Breast epithelium (tissue), 4 donors: ENCODE measurements around the gene OR52E1. TPM values are rescaled to one million over a fixed set of nuclear protein-coding genes. Genes with fewer than 3 reads are reported as not detected.

Experiments used
- DNase-seq, 2 donors: peaks; one replicate each; pipeline ENCODE4 v3.0.0-alpha.2; 2019; ENCODE audit warnings: low spot score in 2 of 2
- H3K27ac ChIP-seq, 2 donors: fragments of 200-600 bp; sonication (generic) in 1 of 2; one replicate each; pipeline ENCODE4 v1.5.1; 2016 to 2019; ENCODE audit warnings: mild to moderate bottlenecking in 1 of 2
- H3K27me3 ChIP-seq, 2 donors: fragments of 200-600 bp; sonication (generic) in 1 of 2; one replicate each; pipeline versions ENCODE4 v1.5.1 to v1.6.0; 2017 to 2019; ENCODE audit warnings: control low read depth in 1 of 2, mild to moderate bottlenecking in 1 of 2
- H3K36me3 ChIP-seq: fragments of 200-600 bp; one replicate; pipeline ENCODE4 v1.5.1; 2019
- H3K4me1 ChIP-seq, 2 donors: fragments of 200-600 bp; sonication (generic); one replicate each; pipeline ENCODE4 v1.5.1; 2016 to 2019; ENCODE audit warnings: control low read depth in 1 of 2
- H3K4me3 ChIP-seq, 3 donors: fragments of 200-600 bp; sonication (generic); 1 replicate in 2 of 3; 2 replicates in 1 of 3; pipeline ENCODE4 v1.5.1; 2016 to 2019; ENCODE audit warnings: mild to moderate bottlenecking in 3 of 3, moderate library complexity in 2 of 3
- H3K9me3 ChIP-seq, 2 donors: fragments of 200-600 bp; sonication (generic) in 1 of 2; one replicate each; pipeline ENCODE4 v1.5.1; 2016 to 2019; ENCODE audit warnings: control low read depth in 1 of 2
- POLR2A ChIP-seq: fragments of 450-650 bp; IDR thresholded peaks from one replicate; pipeline ENCODE4 v1.6.1; 2016; ENCODE audit warnings: antibody characterized with exemption, mild to moderate bottlenecking, moderate library complexity
- POLR2AphosphoS5 ChIP-seq, 3 donors: sonication (generic); formaldehyde crosslinking; IDR thresholded peaks; one replicate each; pipeline ENCODE4 v1.6.1; 2017; ENCODE audit warnings: antibody characterized with exemption in 3 of 3
- intact Hi-C: fragments of 100-400 bp; cut with DNase I; formaldehyde crosslinking; loops from one replicate; pipeline ENCODE4 v1.15.1; 2023; ENCODE audit warnings: low total_unique reads
- total RNA-seq, 3 donors: library from RNA; depleted of rRNA; stranded (reverse); fragments of >200 nt; gene quantifications; one replicate each; pipeline ENCODE4 v1.1.0, GENCODE V29; 2016
- TF ChIP-seq, protein P1 (sequence below), 3 donors: fragments of 450-650 bp; IDR thresholded peaks; one replicate each; pipeline ENCODE4 v1.5.1; 2016 to 2017; ENCODE audit warnings: antibody characterized with exemption in 3 of 3, mild to moderate bottlenecking in 3 of 3, moderate library complexity in 3 of 3

OR52E1 gene
- total RNA-seq, result not detected

DNA sequence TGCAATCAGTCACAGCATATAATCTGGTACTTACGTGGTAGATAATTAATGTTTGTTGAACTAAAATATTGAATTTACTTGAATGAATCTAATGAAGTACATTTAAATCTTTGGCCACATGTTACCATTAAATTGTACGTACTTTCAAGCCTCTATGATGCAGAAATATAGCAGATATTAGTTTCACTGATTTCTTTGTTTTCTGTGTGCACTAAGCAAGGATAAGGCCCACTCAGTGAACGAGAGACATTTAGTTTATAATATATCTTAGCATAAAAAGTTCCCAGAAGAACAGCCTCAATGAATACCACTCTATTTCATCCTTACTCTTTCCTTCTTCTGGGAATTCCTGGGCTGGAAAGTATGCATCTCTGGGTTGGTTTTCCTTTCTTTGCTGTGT is at the start of gene OR52E1:
TSS of gene OR52E1 (plus strand) at position 301 of the 400 bp plus-strand sequence.
- Histone ChIP-seq H3K36me3 (no peaks in the 10 kb centered on the region), H3K9me3 (no peaks in the 10 kb centered on the region), H3K4me1 (no peaks in the 10 kb centered on the region), H3K27me3 (no peaks in the 10 kb centered on the region), H3K4me3 (no peak within 1 kb of the TSS), H3K27ac (no peak within 1 kb of the TSS)
- intact Hi-C loops, result no loop called here
- TF ChIP-seq POLR2A, result no peak
- TF ChIP-seq, protein P1, sequence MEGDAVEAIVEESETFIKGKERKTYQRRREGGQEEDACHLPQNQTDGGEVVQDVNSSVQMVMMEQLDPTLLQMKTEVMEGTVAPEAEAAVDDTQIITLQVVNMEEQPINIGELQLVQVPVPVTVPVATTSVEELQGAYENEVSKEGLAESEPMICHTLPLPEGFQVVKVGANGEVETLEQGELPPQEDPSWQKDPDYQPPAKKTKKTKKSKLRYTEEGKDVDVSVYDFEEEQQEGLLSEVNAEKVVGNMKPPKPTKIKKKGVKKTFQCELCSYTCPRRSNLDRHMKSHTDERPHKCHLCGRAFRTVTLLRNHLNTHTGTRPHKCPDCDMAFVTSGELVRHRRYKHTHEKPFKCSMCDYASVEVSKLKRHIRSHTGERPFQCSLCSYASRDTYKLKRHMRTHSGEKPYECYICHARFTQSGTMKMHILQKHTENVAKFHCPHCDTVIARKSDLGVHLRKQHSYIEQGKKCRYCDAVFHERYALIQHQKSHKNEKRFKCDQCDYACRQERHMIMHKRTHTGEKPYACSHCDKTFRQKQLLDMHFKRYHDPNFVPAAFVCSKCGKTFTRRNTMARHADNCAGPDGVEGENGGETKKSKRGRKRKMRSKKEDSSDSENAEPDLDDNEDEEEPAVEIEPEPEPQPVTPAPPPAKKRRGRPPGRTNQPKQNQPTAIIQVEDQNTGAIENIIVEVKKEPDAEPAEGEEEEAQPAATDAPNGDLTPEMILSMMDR (IDR thresholded peaks at IDR 0.05), result no peak
- no peak for TF ChIP-seq POLR2AphosphoS5 (IDR thresholded peaks at IDR 0.05)
- no peak for DNase-seq

DNA sequence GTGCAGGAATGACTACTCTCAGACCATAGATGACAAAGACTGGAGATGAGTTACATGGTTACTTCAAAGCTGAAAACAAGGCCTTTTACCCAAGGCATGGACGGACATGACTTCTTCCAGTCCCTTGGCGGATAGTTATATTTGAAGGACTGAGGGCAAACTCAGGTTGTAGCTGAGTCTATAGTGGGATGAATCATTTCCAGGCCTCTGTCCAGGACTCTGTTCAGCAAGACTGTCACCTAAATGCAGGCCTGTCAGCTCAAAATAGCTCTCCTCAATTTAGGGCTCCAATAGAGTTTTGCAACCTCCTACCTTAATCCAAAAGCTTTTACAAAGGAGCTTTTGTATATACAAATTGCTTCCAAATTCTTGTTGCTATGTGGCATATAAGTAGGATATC is 47.4 kb upstream of the OR52E1 start:
- no peaks in the 10 kb centered on the region for H3K36me3 ChIP-seq
- H3K4me3 ChIP-seq, result no peak overlapping the region
- H3K9me3 ChIP-seq, result peaks cover 7 to 17% of the 10 kb centered on the region in 2 donors
- H3K27me3 ChIP-seq, result no peaks in the 10 kb centered on the region
- H3K27ac ChIP-seq, result no peak overlapping the region
- DNase-seq, result no peak
- intact Hi-C loops, result no loop called here
- TF ChIP-seq POLR2A (no peak), POLR2AphosphoS5 (IDR thresholded peaks at IDR 0.05) (no peak)
- TF ChIP-seq, protein P1 (IDR thresholded peaks at IDR 0.05), result no peak
- H3K4me1 ChIP-seq, result no peaks in the 10 kb centered on the region

- Histone ChIP-seq H3K27ac (no peak overlapping the region), H3K27me3 (no peaks in the 10 kb centered on the region), H3K36me3 (no peaks in the 10 kb centered on the region), H3K4me1 (no peaks in the 10 kb centered on the region), H3K9me3 (no peaks in the 10 kb centered on the region), H3K4me3 (no peak overlapping the region)
- no peak for DNase-seq
- TF ChIP-seq POLR2AphosphoS5 (IDR thresholded peaks at IDR 0.05) (no peak), POLR2A (no peak)
- TF ChIP-seq, protein P1 (IDR thresholded peaks at IDR 0.05), result no peak
- intact Hi-C loops, result no loop called here
Observed at GRCh38 chr11:5036669-5037068, 32.7 kb upstream of the OR52E1 start.

GRCh38 chr11:5037926-5038325 is 31.4 kb upstream of the OR52E1 start:
- no peaks in the 10 kb centered on the region for H3K27me3 ChIP-seq
- no peaks in the 10 kb centered on the region for H3K36me3 ChIP-seq
- no peak overlapping the region for H3K4me3 ChIP-seq
- no peak overlapping the region for H3K27ac ChIP-seq
- intact Hi-C loops, result no loop called here
- H3K9me3 ChIP-seq, result no peaks in the 10 kb centered on the region
- no peaks in the 10 kb centered on the region for H3K4me1 ChIP-seq
- TF ChIP-seq, protein P1 (IDR thresholded peaks at IDR 0.05), result no peak
- TF ChIP-seq POLR2A, result no peak
- no peak for TF ChIP-seq POLR2AphosphoS5 (IDR thresholded peaks at IDR 0.05)
- DNase-seq, result no peak

GRCh38 chr11:5038341-5038740 is 31.0 kb upstream of the OR52E1 start:
- H3K4me1 ChIP-seq, result no peaks in the 10 kb centered on the region
- no peak for TF ChIP-seq POLR2AphosphoS5 (IDR thresholded peaks at IDR 0.05)
- no peak for TF ChIP-seq POLR2A
- TF ChIP-seq, protein P1 (IDR thresholded peaks at IDR 0.05), result no peak
- intact Hi-C loops, result no loop called here
- no peak for DNase-seq
- no peaks in the 10 kb centered on the region for H3K9me3 ChIP-seq
- no peak overlapping the region for H3K4me3 ChIP-seq
- no peak overlapping the region for H3K27ac ChIP-seq
- no peaks in the 10 kb centered on the region for H3K27me3 ChIP-seq
- H3K36me3 ChIP-seq, result no peaks in the 10 kb centered on the region
